Subcutaneous adipose tissue (tissue), 4 donors: ENCODE results near the gene AFG1L. TPM values are rescaled to one million over a fixed set of nuclear protein-coding genes. Genes with fewer than 3 reads are reported as not detected.

ENCODE experiments used
- total RNA-seq, 4 donors: library from RNA; depleted of rRNA; stranded (reverse); fragments of >200 nt; gene quantifications; one replicate each; pipeline ENCODE4 v1.1.0, GENCODE V29; 2016
- TF ChIP-seq, protein P1 (sequence below): fragments of 450-650 bp; IDR thresholded peaks from one replicate; pipeline ENCODE4 v1.5.1; 2016; ENCODE audit warnings: low read depth, mild to moderate bottlenecking, control low read depth, antibody characterized with exemption, moderate library complexity

Gene AFG1L
- total RNA-seq = 1 to 10 TPM; 1.9 to 4.4 (median 2.9) TPM

DNA sequence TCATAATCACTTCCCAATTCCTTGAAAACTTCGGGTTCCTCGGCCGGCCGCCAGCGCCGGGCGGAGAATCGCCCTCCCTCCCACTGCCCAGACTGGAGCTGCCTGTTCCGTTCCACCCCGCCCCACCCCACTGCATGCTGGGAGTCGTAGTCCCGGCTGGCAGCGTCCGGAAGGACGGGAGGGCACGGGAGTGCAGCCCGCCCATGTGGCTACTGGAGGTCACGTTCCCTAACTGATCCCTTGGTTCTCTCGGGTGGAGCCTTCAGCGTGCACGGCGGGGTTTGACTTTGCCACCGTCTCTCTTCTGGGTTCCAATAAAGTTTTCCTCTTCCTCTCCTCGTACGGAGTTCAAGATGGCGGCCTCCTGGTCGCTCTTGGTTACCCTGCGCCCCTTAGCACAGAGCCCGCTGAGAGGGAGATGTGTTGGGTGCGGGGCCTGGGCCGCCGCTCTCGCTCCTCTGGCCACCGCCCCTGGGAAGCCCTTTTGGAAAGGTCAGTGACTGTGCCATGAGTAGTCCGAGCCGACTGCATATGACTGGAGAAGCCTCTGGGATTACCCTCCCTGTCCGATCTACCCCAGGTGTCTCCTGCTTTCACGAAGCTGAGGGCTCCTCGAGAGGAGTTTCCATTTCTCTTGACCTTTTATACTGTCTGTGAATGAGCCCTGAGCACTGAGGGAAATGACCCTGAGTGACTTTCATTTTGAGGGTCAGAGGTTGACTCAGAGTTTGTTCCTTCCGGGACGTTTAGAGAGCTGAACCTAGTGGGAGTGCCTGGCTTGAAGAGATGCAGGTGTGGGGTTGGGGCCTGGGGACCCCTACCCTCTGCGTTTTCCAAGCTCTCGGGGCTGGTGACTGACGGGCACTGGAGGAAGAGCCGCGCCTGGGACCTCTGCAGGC is at the start of gene AFG1L:
AFG1L (plus strand) TSS at position 328 of the 899 bp plus-strand sequence; CDS start at position 354, 26 bp downstream.
- TF ChIP-seq, protein P1, sequence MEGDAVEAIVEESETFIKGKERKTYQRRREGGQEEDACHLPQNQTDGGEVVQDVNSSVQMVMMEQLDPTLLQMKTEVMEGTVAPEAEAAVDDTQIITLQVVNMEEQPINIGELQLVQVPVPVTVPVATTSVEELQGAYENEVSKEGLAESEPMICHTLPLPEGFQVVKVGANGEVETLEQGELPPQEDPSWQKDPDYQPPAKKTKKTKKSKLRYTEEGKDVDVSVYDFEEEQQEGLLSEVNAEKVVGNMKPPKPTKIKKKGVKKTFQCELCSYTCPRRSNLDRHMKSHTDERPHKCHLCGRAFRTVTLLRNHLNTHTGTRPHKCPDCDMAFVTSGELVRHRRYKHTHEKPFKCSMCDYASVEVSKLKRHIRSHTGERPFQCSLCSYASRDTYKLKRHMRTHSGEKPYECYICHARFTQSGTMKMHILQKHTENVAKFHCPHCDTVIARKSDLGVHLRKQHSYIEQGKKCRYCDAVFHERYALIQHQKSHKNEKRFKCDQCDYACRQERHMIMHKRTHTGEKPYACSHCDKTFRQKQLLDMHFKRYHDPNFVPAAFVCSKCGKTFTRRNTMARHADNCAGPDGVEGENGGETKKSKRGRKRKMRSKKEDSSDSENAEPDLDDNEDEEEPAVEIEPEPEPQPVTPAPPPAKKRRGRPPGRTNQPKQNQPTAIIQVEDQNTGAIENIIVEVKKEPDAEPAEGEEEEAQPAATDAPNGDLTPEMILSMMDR = no peak

DNA sequence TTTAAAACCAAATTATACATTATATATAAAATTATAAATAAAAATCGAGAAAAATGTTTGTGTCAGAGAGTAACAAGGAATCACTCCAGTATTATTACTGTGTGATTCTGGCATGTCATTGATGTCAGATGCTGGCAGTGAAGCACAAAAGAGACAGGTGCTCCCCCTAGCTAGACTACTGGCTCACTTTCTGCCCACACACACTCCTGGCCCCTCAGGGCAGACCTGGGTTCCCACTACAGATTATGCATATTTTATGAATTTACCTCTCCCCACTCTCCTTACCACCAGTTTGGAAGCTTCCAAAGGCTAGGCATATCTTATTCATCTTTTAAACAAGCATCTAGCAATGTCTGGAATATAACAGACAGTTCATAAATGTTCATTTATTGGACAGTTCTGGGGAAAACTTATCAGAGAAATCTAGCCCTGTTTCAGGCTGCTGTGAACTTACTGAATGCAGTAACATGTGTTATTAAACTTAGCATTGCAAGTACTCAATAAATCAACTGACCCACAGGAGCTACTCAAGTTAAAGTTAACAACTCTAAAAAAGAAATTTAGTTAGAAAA is 46.8 kb upstream of the AFG1L start:
- TF ChIP-seq, protein P1 = no peak

DNA sequence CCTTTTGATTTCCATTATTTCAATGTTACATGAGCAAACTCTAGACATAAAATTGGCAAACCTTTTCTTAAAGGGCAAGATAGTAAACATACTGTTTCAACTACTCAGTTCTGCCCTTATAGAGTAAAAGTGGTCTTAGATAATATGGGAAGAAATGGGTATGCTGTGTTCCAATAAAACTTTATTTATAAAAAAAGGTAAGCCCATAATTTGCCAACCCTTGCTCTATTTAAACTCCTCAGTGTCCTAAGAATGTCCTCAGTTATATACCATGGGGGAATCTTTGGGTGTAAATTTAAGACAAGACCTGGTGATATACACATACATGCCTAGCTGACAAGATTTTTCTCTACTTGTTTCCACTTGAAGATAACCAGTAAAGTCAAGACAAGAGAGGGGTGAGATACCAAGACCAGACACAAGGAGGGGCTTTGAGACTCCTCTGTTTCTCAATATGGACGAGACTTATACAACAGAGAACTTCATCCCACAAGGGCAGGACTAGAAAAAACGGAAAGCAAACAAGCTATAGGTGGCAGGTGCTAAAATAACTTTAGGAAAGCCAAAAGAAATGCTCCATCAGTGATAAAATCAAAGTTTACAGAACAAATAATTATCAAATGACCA is 44.5 kb upstream of the AFG1L start:
- TF ChIP-seq, protein P1 = no peak

DNA sequence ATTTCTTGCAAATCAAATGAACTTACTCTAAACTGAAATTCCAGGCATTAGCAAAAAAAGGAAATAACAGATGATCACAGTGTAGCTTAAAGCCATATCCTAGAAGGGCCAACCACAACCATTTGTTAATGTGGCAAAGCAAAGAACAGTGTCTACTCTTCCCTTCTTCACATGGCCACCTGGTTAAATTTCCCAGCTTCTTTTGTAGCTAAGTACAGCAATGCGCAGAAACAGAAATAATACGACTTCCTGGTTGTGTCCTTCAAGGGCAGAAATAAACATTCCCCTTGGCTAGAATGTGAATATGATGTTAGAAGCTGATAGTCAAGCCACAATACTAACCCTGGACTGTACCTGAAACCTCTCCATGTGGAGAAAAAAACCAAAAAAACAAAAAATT is 43.6 kb upstream of the AFG1L start:
- TF ChIP-seq, protein P1 = no peak

DNA sequence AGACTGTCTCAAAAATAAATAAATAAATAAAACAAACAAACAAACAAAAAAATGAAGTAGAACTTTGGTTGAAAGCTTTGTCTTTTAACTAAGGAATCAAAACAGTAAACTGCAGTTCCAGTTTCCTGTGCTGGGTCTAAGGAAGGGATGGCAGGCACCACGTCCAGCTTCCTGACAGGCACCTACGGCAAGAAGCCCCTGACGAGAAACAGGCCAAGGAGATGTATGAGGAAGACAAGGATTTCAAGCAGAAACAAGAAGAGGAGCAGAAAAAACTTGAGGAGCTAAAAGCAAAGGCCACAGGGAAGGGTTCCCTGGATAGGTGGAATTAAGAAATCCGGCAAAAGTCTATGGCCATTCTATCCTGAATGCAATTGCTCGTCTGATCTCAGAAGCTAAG is 42.8 kb upstream of the AFG1L start:
- TF ChIP-seq, protein P1 = no peak

DNA sequence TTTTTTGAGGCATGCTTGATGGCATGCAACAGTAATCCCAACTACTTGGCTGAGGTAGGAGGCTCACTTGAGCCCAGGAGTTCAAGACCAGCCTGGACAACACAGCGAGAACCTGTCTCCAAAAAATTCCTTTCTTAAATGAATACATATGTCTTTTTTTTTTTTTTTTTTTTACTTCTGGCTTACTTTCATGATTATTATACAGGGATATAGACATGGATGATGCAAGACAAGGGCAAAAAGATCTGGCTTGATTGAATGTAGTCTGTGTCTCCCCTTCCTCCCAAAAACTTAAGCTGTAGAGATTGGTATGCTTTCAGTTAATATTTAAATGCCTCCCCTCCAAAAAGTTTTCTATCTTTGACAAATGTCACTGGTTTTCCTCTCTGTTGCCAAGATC is 41.6 kb upstream of the AFG1L start:
- TF ChIP-seq, protein P1 = no peak
